Measurements from ENCODE around the gene P4HB.

- TF ChIP-seq CTCF (IDR thresholded peaks at IDR 0.05): no peak
- no peak for TF ChIP-seq EZH2 (IDR thresholded peaks at IDR 0.05; ENCODE audit: borderline replicate concordance, insufficient read depth, low read depth, low read length, poor library complexity, severe bottlenecking)
Observed at GRCh38 chr17:81825841-81826466, 34.4 kb downstream of the P4HB start.

Data from B cell (primary cell).